ENCODE measurements around the gene TBC1D3K. TPM values are rescaled to one million over a fixed set of nuclear protein-coding genes. Genes with fewer than 3 reads are reported as not detected.
"Not testable (repeated sequence)": the region's sequence is repeated elsewhere in the genome, so short reads cannot be mapped to it uniquely, and the experiment has no call there.

The TBC1D3K gene
- polyA plus RNA-seq (2011; rRNA removed) (not detected in 2 replicates), polyA minus RNA-seq (2011; rRNA and poly(A)+ RNA removed) (not detected in 2 replicates)

DNA sequence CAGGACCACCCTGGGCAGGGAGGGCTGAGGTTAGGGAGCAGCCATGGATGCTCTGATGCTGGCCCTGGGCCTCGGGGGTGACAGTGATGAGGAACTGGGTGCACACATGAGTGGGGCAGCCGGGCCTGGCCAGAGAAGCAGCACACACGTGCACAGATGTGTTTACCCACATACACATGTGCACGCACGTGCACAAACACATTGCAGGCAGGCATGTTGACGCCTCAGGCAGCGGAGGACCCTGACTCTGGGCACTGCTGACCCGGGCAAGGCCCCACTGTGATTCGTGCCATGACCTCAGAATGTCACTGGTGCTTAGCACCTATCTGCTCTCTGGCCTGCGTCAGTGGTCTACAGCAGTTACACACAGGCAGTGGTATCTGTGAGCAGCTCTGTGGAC is at the start of gene TBC1D3K:
Gene TBC1D3K, plus strand, starts transcription at position 301 of the 400 bp plus-strand sequence. CDS start 1,585 bp downstream, outside the sequence.
- H3K9me3 ChIP-seq (ENCODE audit: control insufficient read depth, insufficient read depth, low read length); H3K27ac ChIP-seq (ENCODE audit: low read depth, low read length); H3K27me3 ChIP-seq (ENCODE audit: control insufficient read depth, insufficient read depth, low read length); DNase-seq (ENCODE audit: low read depth, low spot score); CTCF ChIA-PET; H3K4me3 ChIP-seq (ENCODE audit: low read depth, low read length); POLR2A ChIA-PET: not testable (repeated sequence)

- no peak for DNase-seq (ENCODE audit: low read depth, low spot score)
- H3K4me3 ChIP-seq (ENCODE audit: low read depth, low read length) = no peak overlapping the region
- ChIA-PET POLR2A (no interaction called here), CTCF (no interaction called here)
- H3K27ac ChIP-seq (ENCODE audit: low read depth, low read length) = no peak overlapping the region
- no peaks in the 10 kb centered on the region for H3K9me3 ChIP-seq (ENCODE audit: control insufficient read depth, insufficient read depth, low read length)
- TF ChIP-seq CTCF (IDR thresholded peaks at IDR 0.05; ENCODE audit: low read depth, low read length) = no peak
- H3K27me3 ChIP-seq (ENCODE audit: control insufficient read depth, insufficient read depth, low read length) = no peaks in the 10 kb centered on the region
These were observed 39.7 kb upstream of the TBC1D3K start for GRCh38 chr17:37884516-37884915.

DNA sequence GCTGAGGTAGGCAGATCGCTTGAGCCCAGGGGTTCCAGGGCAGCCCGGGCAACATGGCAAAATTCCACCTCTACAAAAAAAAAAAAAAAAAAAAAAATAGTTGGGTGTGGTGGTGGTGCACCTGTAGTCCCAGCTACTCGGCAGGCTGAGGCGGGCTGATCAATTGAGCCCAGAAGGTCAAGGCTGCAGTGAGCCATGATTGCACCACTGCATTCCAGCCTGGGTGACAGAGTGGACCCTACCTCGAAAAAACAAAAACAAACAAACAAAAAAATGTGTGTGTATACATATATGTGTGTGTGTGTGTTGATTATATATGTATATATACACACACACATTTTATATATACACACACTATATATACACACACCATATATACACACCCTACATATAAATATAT is 39.1 kb upstream of the TBC1D3K start:
- no peak overlapping the region for H3K4me3 ChIP-seq (ENCODE audit: low read depth, low read length)
- no peaks in the 10 kb centered on the region for H3K27me3 ChIP-seq (ENCODE audit: control insufficient read depth, insufficient read depth, low read length)
- ChIA-PET POLR2A (no interaction called here), CTCF (no interaction called here)
- no peak overlapping the region for H3K27ac ChIP-seq (ENCODE audit: low read depth, low read length)
- DNase-seq (ENCODE audit: low read depth, low spot score) = no peak
- no peak for TF ChIP-seq CTCF (IDR thresholded peaks at IDR 0.05; ENCODE audit: low read depth, low read length)
- H3K9me3 ChIP-seq (ENCODE audit: control insufficient read depth, insufficient read depth, low read length) = no peaks in the 10 kb centered on the region

GRCh38 chr17:37888881-37889280 is 35.3 kb upstream of the TBC1D3K start:
- POLR2A ChIA-PET = no interaction called here
- Histone ChIP-seq H3K27me3 (ENCODE audit: control insufficient read depth, insufficient read depth, low read length) (no peaks in the 10 kb centered on the region), H3K9me3 (ENCODE audit: control insufficient read depth, insufficient read depth, low read length) (no peaks in the 10 kb centered on the region), H3K4me3 (ENCODE audit: low read depth, low read length) (no peak overlapping the region), H3K27ac (ENCODE audit: low read depth, low read length) (no peak overlapping the region)
- DNase-seq (ENCODE audit: low read depth, low spot score) = no peak
- TF ChIP-seq CTCF (IDR thresholded peaks at IDR 0.05; ENCODE audit: low read depth, low read length) = no peak
- CTCF ChIA-PET = no interaction called here

- POLR2A ChIA-PET; H3K27ac ChIP-seq (ENCODE audit: low read depth, low read length); CTCF ChIA-PET; H3K4me3 ChIP-seq (ENCODE audit: low read depth, low read length); DNase-seq (ENCODE audit: low read depth, low spot score); H3K9me3 ChIP-seq (ENCODE audit: control insufficient read depth, insufficient read depth, low read length); H3K27me3 ChIP-seq (ENCODE audit: control insufficient read depth, insufficient read depth, low read length): not testable (repeated sequence)
These were observed 27.3 kb upstream of the TBC1D3K start for GRCh38 chr17:37896961-37897360.

Small RNA genes within 50 kb of the gene (small RNA-seq; reads per million reads assigned to genes)
- gene RF00001 (ENCODE audit: insufficient read length, low read depth) = not detected
- not detected for gene RNU6-489P (ENCODE audit: insufficient read length, low read depth)

Other genes with a start within 250 kb of the TBC1D3K start
- gene HNF1B, start 179.4 kb upstream of the TBC1D3K start, polyA plus RNA-seq (2011; rRNA removed) = not detected in 2 replicates
- gene TBC1D3L, start 64.6 kb downstream of the TBC1D3K start, polyA plus RNA-seq (2011; rRNA removed) = 3.6 and 4.8 TPM in 2 replicates
- gene TBC1D3D, start 79.6 kb downstream of the TBC1D3K start, polyA plus RNA-seq (2011; rRNA removed) = 3.6 TPM in 2 replicates
- not detected in 2 replicates for gene TBC1D3C, start 144.2 kb downstream of the TBC1D3K start, polyA plus RNA-seq (2011; rRNA removed)
- gene TBC1D3E, start 203.5 kb downstream of the TBC1D3K start, polyA plus RNA-seq (2011; rRNA removed) = not detected in 2 replicates

All from AG04450 (cell line).